COLO668 (cell line): Measurements from ENCODE around the gene TTC3.
"Not testable (repeated sequence)": the region's sequence is repeated elsewhere in the genome, so short reads cannot be mapped to it uniquely, and the experiment has no call there.

ENCODE experiments used
- DNase-seq: peaks from one replicate; lab custom pipeline; 2025; ENCODE audit not compliant: unreplicated experiment; lab: John Stamatoyannopoulos, UW

The TTC3 gene, protein sequence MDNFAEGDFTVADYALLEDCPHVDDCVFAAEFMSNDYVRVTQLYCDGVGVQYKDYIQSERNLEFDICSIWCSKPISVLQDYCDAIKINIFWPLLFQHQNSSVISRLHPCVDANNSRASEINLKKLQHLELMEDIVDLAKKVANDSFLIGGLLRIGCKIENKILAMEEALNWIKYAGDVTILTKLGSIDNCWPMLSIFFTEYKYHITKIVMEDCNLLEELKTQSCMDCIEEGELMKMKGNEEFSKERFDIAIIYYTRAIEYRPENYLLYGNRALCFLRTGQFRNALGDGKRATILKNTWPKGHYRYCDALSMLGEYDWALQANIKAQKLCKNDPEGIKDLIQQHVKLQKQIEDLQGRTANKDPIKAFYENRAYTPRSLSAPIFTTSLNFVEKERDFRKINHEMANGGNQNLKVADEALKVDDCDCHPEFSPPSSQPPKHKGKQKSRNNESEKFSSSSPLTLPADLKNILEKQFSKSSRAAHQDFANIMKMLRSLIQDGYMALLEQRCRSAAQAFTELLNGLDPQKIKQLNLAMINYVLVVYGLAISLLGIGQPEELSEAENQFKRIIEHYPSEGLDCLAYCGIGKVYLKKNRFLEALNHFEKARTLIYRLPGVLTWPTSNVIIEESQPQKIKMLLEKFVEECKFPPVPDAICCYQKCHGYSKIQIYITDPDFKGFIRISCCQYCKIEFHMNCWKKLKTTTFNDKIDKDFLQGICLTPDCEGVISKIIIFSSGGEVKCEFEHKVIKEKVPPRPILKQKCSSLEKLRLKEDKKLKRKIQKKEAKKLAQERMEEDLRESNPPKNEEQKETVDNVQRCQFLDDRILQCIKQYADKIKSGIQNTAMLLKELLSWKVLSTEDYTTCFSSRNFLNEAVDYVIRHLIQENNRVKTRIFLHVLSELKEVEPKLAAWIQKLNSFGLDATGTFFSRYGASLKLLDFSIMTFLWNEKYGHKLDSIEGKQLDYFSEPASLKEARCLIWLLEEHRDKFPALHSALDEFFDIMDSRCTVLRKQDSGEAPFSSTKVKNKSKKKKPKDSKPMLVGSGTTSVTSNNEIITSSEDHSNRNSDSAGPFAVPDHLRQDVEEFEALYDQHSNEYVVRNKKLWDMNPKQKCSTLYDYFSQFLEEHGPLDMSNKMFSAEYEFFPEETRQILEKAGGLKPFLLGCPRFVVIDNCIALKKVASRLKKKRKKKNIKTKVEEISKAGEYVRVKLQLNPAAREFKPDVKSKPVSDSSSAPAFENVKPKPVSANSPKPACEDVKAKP (N-terminal part only)

DNA sequence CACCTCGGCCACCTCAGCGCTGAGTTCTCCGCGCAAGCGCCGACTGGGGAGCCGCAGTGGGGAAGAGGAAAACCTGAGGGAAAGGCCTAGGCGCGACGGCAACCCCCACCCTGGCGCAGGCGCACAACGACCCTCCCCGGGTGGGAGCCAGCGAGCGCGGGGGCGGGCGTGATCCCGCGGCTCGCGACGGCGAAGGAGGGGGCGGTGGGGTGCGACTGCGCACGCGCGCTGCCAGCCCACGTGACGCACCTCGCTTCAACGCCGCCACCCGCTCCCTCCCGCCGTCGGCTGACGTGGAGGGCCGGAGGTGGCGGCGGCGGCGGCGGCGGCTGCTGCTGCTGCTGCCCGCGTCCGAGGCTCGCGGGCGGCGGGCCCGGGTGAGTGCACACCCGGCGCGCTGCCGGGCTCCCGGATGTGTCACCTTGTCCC is at the start of gene TTC3, which contains the start of gene PIGP:
TSS of gene TTC3 (plus strand) at position 267 of the 429 bp plus-strand sequence. CDS start 14,004 bp downstream, outside the sequence.
TSS of gene PIGP (minus strand) at position 84 of the 429 bp plus-strand sequence. CDS start 556 bp downstream, outside the sequence.
- peak; percentile 99 for DNase-seq

- DNase-seq = no peak
Measured at GRCh38 chr21:37026499-37026898, 46.6 kb upstream of the TTC3 start.

DNA sequence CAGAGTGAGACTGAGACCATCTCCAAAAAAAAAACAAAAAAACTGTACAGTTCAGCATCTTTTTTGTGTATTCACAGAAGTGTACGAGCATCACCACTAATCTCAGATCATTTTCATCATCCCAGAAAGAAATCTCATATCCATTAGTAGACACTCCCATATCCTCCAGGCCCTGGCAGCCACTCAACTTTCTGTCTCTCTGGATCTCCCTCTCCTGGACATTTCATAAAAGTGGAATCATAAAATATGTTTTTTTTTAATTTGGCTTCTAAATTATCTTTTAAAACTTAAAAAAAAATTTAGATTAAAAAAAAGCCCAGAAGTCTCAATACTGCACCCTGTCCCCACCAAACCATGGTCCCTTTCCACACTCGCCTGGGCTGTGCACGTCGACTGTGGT is 44.5 kb upstream of the TTC3 start:
- DNase-seq = no peak

DNA sequence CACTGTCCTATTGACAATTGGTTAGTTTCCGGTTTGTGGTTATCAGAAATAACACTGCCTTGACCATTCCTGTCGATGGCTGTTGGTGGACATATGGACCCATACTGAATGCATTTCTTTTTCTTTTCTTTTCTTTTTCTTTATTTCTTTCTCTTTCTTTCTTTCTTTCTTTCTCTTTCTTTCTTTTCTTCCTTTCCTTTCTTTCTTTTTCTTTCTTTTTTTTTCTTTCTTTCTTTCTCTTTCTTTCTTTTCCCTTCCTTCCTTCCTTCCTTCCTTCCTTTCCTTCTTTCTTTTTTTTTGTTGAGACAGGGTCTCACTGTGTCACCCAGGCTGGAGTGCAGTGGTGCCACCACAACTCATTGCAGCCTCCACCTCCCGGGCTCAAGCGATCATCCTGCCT is 42.2 kb upstream of the TTC3 start:
- no peak for DNase-seq

DNA sequence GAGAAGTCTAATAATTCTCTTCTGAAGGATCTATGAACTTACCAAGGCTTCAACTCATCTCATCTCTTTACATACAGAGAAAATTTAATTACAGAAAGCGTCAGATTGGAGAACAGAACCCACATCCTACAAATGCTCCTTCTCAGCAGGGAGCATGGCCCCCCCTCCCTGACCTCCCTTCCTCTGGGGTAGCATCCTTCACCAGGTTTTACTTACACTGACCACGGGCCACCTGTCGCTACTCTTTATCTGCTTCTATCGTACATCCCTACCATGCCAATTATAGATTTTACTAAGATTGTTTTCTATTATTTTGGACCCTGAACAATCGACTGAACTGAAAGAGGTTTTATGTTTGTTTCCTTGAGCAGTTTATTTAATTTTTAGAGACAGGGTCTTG is 40.8 kb upstream of the TTC3 start:
- no peak for DNase-seq

DNA sequence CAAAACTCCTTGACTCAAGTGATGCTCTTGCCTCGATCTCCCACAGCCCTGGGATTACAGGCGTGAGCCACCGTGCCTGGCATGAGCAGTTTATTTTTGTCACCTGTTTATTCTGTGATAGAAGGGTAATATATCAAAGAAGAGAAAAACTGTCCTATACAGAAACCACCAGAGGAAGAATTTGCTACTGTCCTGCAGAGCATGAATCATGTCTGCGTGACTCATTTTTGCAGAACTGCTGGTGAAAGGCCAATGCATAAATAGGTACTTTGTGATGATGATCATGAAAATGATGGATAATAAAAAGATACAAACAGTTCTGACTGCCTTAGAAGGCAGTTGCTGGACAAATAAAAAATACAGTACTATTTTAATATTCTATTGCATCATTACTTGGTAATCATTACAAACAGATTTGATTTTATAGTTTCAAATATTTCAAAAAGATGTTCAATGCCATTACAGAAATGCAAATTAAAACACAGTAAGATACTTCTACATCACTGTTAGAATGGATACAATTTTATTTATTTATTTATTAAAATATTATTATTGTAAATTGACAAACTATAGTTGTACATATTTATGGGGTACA is 40.1 kb upstream of the TTC3 start:
- DNase-seq = no peak

DNA sequence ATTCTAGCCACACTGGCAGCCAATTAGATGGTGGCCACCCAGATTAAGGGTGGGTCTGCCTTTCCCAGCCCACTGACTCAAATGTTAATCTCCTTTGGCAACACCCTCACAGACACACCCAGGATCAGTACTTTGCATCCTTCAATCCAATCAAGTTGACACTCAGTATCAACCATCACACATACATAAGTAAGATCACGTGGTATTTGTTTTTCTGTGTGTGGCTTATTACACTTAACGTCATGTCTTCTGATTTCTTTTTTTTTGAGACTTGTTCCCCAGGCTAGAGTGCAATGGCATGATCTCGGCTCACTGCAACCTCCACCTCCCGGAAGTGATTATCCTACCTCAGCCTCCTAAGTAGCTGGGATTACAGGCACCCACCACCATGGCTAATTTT is 38.7 kb upstream of the TTC3 start:
- not testable (repeated sequence) for DNase-seq

DNA sequence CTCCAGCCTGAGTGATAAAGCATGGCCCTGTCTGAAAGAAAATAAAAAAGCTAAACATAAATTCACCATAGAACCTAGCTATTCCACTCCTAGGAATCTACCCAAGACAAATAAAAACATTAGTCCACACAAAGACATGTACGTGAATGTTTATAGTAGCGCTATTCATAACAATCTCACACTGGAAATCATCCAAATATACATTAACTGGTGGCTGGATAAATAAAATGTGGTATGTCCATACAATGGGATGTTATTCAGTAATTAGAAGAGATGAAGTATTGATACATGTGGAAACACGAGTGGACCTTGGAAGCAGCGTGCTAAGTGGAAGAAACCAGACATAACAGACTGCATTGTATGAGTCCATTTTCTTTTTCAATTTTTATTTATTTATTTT is 36.9 kb upstream of the TTC3 start:
- DNase-seq = no peak

DNA sequence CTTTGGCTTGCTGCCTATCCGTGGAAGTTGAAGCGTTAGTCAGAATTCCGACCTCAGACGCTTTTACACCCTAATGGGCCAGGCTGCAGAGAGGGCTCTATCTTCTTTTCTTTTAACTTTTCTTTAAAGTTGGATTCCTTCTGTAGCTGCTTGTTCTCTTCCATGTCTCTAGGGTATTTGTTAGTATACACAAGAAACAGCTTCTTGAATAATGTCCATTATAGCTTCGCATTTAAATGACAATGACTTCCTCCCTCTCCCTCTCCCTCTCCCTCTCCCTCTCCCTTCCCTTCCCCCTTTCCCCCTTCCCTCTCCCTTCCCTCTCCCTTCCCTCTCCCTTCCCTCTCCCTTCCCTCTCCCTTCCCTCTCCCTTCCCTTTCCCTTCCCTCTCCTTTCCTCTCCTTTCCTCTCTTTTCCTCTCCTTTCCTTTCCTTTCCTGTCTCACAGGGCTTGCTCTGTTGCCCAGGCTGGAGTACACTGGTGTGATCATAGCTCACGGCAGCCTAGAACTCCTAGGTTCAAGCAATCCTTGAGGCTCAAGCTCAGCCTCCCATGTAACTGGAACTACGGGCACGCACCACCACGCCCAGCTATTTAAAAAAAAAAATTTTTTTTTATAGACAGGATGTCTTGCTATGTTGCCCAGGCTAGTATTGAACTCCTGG is 33.5 kb upstream of the TTC3 start:
- DNase-seq = no peak

GRCh38 chr21:37040212-37040611 is 32.8 kb upstream of the TTC3 start:
- DNase-seq = no peak

GRCh38 chr21:37041706-37042271 is 31.3 kb upstream of the TTC3 start:
- peak; percentile 89 for DNase-seq

GRCh38 chr21:37043818-37044217 is 29.2 kb upstream of the TTC3 start:
- DNase-seq = no peak

DNA sequence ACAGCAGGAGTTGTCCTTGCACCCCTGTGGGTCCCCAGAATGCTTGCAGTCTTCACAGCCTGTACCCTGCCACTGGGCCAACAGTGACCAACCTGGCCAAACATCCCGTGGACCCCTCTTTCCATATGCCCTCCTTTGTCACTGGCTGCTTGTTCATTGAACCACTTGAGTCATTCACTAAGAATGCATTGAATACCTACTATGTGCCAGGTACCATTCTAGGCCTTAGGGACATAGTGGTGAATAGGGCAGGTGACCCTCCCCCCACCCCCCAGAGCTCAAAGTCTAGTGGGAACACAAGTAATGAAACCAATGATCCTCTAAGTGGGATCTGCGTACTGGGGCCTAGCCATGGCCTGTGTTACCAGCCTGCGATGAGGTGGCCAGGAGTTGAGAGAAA is 28.4 kb upstream of the TTC3 start:
- DNase-seq = no peak

DNA sequence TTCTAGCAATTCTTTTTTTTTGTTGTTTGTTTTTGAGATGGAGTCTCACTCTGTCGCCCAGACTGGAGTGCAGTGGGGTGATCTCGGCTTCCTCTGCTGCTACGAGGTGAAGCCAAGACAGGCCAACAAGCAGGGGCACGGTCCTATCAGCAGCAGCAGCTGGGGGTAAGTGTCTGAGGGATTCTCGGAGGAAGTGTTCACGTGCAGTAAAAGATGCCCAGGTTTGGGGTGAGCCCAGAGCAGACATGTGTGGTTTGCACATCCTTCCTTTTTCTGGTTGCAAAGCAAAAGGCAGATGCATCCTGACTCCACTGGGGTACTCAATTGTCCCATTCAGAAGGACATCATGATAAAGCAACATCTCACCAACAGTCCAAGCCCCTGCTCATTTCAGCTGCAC is 27.9 kb upstream of the TTC3 start:
- DNase-seq = no peak

GRCh38 chr21:37045556-37045955 is 27.5 kb upstream of the TTC3 start:
- DNase-seq = no peak

- peak; percentile 81 for DNase-seq
Measured at GRCh38 chr21:37047079-37047478, 26.0 kb upstream of the TTC3 start.

GRCh38 chr21:37049741-37050140 is 23.3 kb upstream of the TTC3 start:
- DNase-seq = not testable (repeated sequence)

DNA sequence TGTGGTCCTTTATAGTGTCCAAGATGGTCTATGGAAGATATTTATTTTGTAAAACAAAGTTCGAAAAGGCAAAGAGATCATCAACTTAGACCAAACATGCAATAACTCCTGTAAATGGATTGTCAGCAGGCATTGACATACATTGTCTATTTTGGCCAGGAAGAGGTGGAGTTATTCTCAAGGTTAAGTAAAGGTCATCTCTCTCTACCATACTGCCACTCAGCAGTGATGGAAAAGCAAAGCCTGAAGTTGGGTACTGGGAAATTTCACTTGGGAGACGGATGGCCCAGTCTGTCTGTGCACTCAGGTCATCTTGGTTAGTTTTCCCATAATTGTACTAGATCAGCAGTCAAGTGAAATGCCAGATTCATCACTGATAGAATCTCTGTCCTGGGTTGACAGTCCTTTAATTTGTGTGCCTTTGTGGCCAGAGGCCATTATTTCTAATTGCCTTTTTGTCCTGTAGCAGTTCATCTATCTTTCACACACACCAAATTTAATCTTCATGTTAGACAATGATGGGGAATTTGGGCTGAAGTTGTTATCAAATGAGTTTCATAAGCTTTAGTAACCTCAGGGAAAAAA is 17.7 kb upstream of the TTC3 start:
- no peak for DNase-seq

GRCh38 chr21:37057614-37058013 is 15.4 kb upstream of the TTC3 start:
- no peak for DNase-seq
